ENCODE results near the gene CCDC126.
"Not testable (repeated sequence)": the region's sequence is repeated elsewhere in the genome, so short reads cannot be mapped to it uniquely, and the experiment has no call there.

The CCDC126 gene

GRCh38 chr7:23597094-23598091 lies at the start of gene CCDC126:
TSS of gene CCDC126 (plus strand) at chr7:23597382. CDS start at chr7:23611316, 13,934 bp downstream.
- TF ChIP-seq EZH2 (IDR thresholded peaks at IDR 0.05) = no peak
- TF ChIP-seq POLR2AphosphoS5 (IDR thresholded peaks at IDR 0.05; ENCODE audit: borderline replicate concordance, low read depth, low read length) = peak; percentile 41; the same call in 1 of the 2 replicates
- Histone ChIP-seq H3K36me3 (ENCODE audit: insufficient read depth, low read length) (no peaks in the 10 kb centered on the region), H3K27ac (0 out of 2 replicates have a peak within 1 kb of the TSS, but pooled peaks have one; percentile 62), H3K4me3 (peak within 1 kb of the TSS; percentile 91), H3K9me3 (ENCODE audit: low read depth, low read length) (no peaks in the 10 kb centered on the region), H3K9ac (ENCODE audit: insufficient read length) (peak within 1 kb of the TSS; percentile 62)
- peak; percentile 30 for DNase-seq (ENCODE audit: low read depth, low spot score)

GRCh38 chr7:23547662-23548061 lies 49.5 kb upstream of the CCDC126 start:
- no peak for DNase-seq (ENCODE audit: low read depth, low spot score)
- no peak for TF ChIP-seq EZH2 (IDR thresholded peaks at IDR 0.05)
- TF ChIP-seq POLR2AphosphoS5 (IDR thresholded peaks at IDR 0.05; ENCODE audit: borderline replicate concordance, low read depth, low read length) = no peak
- no peak for TF ChIP-seq FOXP2 (optimal IDR thresholded peaks at IDR 0.05; ENCODE audit: control extremely low read depth, extremely low read length, insufficient read depth)
- Histone ChIP-seq H3K9me3 (ENCODE audit: low read depth, low read length) (no peaks in the 10 kb centered on the region), H3K9ac (ENCODE audit: insufficient read length) (no peak overlapping the region), H3K36me3 (ENCODE audit: insufficient read depth, low read length) (no peaks in the 10 kb centered on the region), H3K4me3 (no peak overlapping the region), H3K27ac (no peak overlapping the region)

GRCh38 chr7:23558303-23558702 lies 38.9 kb upstream of the CCDC126 start:
- no peak for DNase-seq (ENCODE audit: low read depth, low spot score)
- Histone ChIP-seq H3K27ac (no peak overlapping the region), H3K4me3 (no peak overlapping the region), H3K9me3 (ENCODE audit: low read depth, low read length) (no peaks in the 10 kb centered on the region), H3K9ac (ENCODE audit: insufficient read length) (no peak overlapping the region), H3K36me3 (ENCODE audit: insufficient read depth, low read length) (no peaks in the 10 kb centered on the region)
- no peak for TF ChIP-seq FOXP2 (optimal IDR thresholded peaks at IDR 0.05; ENCODE audit: control extremely low read depth, extremely low read length, insufficient read depth)
- TF ChIP-seq EZH2 (IDR thresholded peaks at IDR 0.05) = no peak
- no peak for TF ChIP-seq POLR2AphosphoS5 (IDR thresholded peaks at IDR 0.05; ENCODE audit: borderline replicate concordance, low read depth, low read length)

- no peak overlapping the region for H3K27ac ChIP-seq
- TF ChIP-seq POLR2AphosphoS5 (IDR thresholded peaks at IDR 0.05; ENCODE audit: borderline replicate concordance, low read depth, low read length) (no peak), FOXP2 (optimal IDR thresholded peaks at IDR 0.05; ENCODE audit: control extremely low read depth, extremely low read length, insufficient read depth) (no peak), EZH2 (IDR thresholded peaks at IDR 0.05) (no peak)
- H3K4me3 ChIP-seq = no peak overlapping the region
- H3K9me3 ChIP-seq (ENCODE audit: low read depth, low read length) = no peaks in the 10 kb centered on the region
- H3K36me3 ChIP-seq (ENCODE audit: insufficient read depth, low read length) = no peaks in the 10 kb centered on the region
- no peak overlapping the region for H3K9ac ChIP-seq (ENCODE audit: insufficient read length)
- peak; percentile 22 for DNase-seq (ENCODE audit: low read depth, low spot score)
These were observed 26.5 kb upstream of the CCDC126 start for GRCh38 chr7:23570592-23571200.

- not testable (repeated sequence) for H3K9ac ChIP-seq (ENCODE audit: insufficient read length); H3K36me3 ChIP-seq (ENCODE audit: insufficient read depth, low read length); H3K9me3 ChIP-seq (ENCODE audit: low read depth, low read length); H3K4me3 ChIP-seq; DNase-seq (ENCODE audit: low read depth, low spot score); H3K27ac ChIP-seq
These were observed 15.2 kb upstream of the CCDC126 start for GRCh38 chr7:23581975-23582374.

- H3K9me3 ChIP-seq (ENCODE audit: low read depth, low read length); H3K27ac ChIP-seq; DNase-seq (ENCODE audit: low read depth, low spot score); H3K36me3 ChIP-seq (ENCODE audit: insufficient read depth, low read length); H3K4me3 ChIP-seq; H3K9ac ChIP-seq (ENCODE audit: insufficient read length): not testable (repeated sequence)
These were observed 11.9 kb upstream of the CCDC126 start for GRCh38 chr7:23585304-23585703.

GRCh38 chr7:23586159-23586558 lies 11.0 kb upstream of the CCDC126 start:
- Histone ChIP-seq H3K9me3 (ENCODE audit: low read depth, low read length) (no peaks in the 10 kb centered on the region), H3K9ac (ENCODE audit: insufficient read length) (no peak overlapping the region), H3K36me3 (ENCODE audit: insufficient read depth, low read length) (no peaks in the 10 kb centered on the region), H3K27ac (no peak overlapping the region), H3K4me3 (no peak overlapping the region)
- no peak for TF ChIP-seq POLR2AphosphoS5 (IDR thresholded peaks at IDR 0.05; ENCODE audit: borderline replicate concordance, low read depth, low read length)
- TF ChIP-seq FOXP2 (optimal IDR thresholded peaks at IDR 0.05; ENCODE audit: control extremely low read depth, extremely low read length, insufficient read depth) = no peak
- TF ChIP-seq EZH2 (IDR thresholded peaks at IDR 0.05) = no peak
- DNase-seq (ENCODE audit: low read depth, low spot score) = no peak

GRCh38 chr7:23590529-23590928 lies 6.7 kb upstream of the CCDC126 start:
- H3K9me3 ChIP-seq (ENCODE audit: low read depth, low read length) = no peaks in the 10 kb centered on the region
- H3K4me3 ChIP-seq = no peak overlapping the region
- no peak overlapping the region for H3K27ac ChIP-seq
- no peaks in the 10 kb centered on the region for H3K36me3 ChIP-seq (ENCODE audit: insufficient read depth, low read length)
- no peak for DNase-seq (ENCODE audit: low read depth, low spot score)
- H3K9ac ChIP-seq (ENCODE audit: insufficient read length) = no peak overlapping the region
- TF ChIP-seq EZH2 (IDR thresholded peaks at IDR 0.05) (no peak), FOXP2 (optimal IDR thresholded peaks at IDR 0.05; ENCODE audit: control extremely low read depth, extremely low read length, insufficient read depth) (no peak), POLR2AphosphoS5 (IDR thresholded peaks at IDR 0.05; ENCODE audit: borderline replicate concordance, low read depth, low read length) (no peak)

All from SK-N-MC (cell line).